Sigmoid colon (tissue), 4 donors: ENCODE measurements around the gene SEMA5B.

Experiments
- EP300 ChIP-seq, 4 donors: sonication (generic); formaldehyde crosslinking; IDR thresholded peaks; one replicate each; pipeline ENCODE4 v1.6.1; 2017; ENCODE audit warnings: antibody characterized with exemption in 4 of 4
- POLR2A ChIP-seq, 2 donors: fragments of 450-650 bp; IDR thresholded peaks; one replicate each; pipeline ENCODE4 v1.6.1; 2016; ENCODE audit warnings: antibody characterized with exemption in 2 of 2, mild to moderate bottlenecking in 2 of 2, moderate library complexity in 2 of 2
- POLR2AphosphoS5 ChIP-seq, 4 donors: sonication (generic); formaldehyde crosslinking; IDR thresholded peaks; one replicate each; pipeline ENCODE4 v1.6.1; 2017; ENCODE audit warnings: antibody characterized with exemption in 4 of 4
- TF ChIP-seq, protein P1 (sequence below), 4 experiments: fragments of 450-650 bp in 3 of 4; fragments of 200-600 bp in 1 of 4; IDR thresholded peaks; one replicate each; pipeline ENCODE4 v1.5.1; 2016 to 2019; ENCODE audit warnings: antibody characterized with exemption in 4 of 4, mild to moderate bottlenecking in 3 of 4, moderate library complexity in 2 of 4

DNA sequence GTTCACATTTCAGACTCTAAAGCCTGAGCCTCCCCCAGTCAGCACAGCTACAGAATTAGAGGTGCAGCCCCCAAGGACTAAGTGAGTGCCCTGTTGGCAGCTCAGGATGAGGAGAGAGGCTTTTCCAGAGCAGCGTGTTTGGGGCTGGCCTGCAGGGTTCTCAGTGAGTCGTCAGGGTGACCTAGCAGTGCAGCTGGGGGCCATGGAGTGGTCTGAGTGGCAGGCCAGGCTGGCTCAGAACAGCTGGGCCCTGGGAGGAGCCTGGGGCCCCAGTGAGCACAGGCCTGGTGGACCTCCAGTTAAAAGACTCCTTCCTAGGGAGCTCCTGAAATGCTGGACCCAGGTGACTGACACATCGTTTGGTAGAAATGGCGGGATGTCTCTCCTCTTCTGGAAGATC is 124.4 kb downstream of the SEMA5B start:
- no peak for TF ChIP-seq POLR2AphosphoS5 (IDR thresholded peaks at IDR 0.05)
- TF ChIP-seq, protein P1, sequence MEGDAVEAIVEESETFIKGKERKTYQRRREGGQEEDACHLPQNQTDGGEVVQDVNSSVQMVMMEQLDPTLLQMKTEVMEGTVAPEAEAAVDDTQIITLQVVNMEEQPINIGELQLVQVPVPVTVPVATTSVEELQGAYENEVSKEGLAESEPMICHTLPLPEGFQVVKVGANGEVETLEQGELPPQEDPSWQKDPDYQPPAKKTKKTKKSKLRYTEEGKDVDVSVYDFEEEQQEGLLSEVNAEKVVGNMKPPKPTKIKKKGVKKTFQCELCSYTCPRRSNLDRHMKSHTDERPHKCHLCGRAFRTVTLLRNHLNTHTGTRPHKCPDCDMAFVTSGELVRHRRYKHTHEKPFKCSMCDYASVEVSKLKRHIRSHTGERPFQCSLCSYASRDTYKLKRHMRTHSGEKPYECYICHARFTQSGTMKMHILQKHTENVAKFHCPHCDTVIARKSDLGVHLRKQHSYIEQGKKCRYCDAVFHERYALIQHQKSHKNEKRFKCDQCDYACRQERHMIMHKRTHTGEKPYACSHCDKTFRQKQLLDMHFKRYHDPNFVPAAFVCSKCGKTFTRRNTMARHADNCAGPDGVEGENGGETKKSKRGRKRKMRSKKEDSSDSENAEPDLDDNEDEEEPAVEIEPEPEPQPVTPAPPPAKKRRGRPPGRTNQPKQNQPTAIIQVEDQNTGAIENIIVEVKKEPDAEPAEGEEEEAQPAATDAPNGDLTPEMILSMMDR (IDR thresholded peaks at IDR 0.05) = no peak
- no peak for TF ChIP-seq EP300 (IDR thresholded peaks at IDR 0.05)
- TF ChIP-seq POLR2A (IDR thresholded peaks at IDR 0.05) = no peak
